Mononuclear cell (primary cell): ENCODE data around the gene STT3A. TPM values are rescaled to one million over a fixed set of nuclear protein-coding genes. Genes with fewer than 3 reads are reported as not detected.
"Not testable (repeated sequence)": the region's sequence is repeated elsewhere in the genome, so short reads cannot be mapped to it uniquely, and the experiment has no call there.

Experiments used
- H3K27me3 ChIP-seq: 2 replicates; pipeline ENCODE4 v1.6.0; 2011; ENCODE audit warnings: low read length, control low read depth; ENCODE audit not compliant: insufficient read depth
- H3K4me1 ChIP-seq: 2 replicates; pipeline ENCODE4 v1.5.1; 2011; ENCODE audit warnings: mild to moderate bottlenecking, low read length, control low read depth; ENCODE audit not compliant: insufficient read depth
- H3K4me3 ChIP-seq: 2 replicates; pipeline ENCODE4 v1.5.1; 2011; ENCODE audit warnings: mild to moderate bottlenecking, low read length, moderate library complexity
- H3K9me3 ChIP-seq: 2 replicates; pipeline ENCODE4 v1.5.1; 2011; ENCODE audit warnings: low read depth, mild to moderate bottlenecking, control low read depth, low read length
- total RNA-seq: library from RNA; depleted of rRNA; stranded (reverse); fragments of >200 nt; gene quantifications from one replicate; pipeline ENCODE4 v1.2.3, GENCODE V29; 2012

The STT3A gene
- total RNA-seq, 1 donor = 28.2 TPM

- H3K4me3 ChIP-seq = no peak overlapping the region
- no peaks in the 10 kb centered on the region for H3K27me3 ChIP-seq
- no peaks in the 10 kb centered on the region for H3K9me3 ChIP-seq
- H3K4me1 ChIP-seq = peaks cover 20% of the 10 kb centered on the region
Observed at GRCh38 chr11:125572916-125573315, 19.7 kb upstream of the STT3A start.

GRCh38 chr11:125577181-125577580 is 15.5 kb upstream of the STT3A start:
- not testable (repeated sequence) for H3K4me1 ChIP-seq, H3K9me3 ChIP-seq, H3K27me3 ChIP-seq, H3K4me3 ChIP-seq

GRCh38 chr11:125578783-125579182 is 13.9 kb upstream of the STT3A start:
- H3K27me3 ChIP-seq = no peaks in the 10 kb centered on the region
- H3K4me3 ChIP-seq = no peak overlapping the region
- H3K9me3 ChIP-seq = no peaks in the 10 kb centered on the region
- H3K4me1 ChIP-seq = no peaks in the 10 kb centered on the region

GRCh38 chr11:125579811-125580210 is 12.8 kb upstream of the STT3A start:
- Histone ChIP-seq H3K4me1 (no peaks in the 10 kb centered on the region), H3K9me3 (no peaks in the 10 kb centered on the region), H3K27me3 (no peaks in the 10 kb centered on the region), H3K4me3 (no peak overlapping the region)

GRCh38 chr11:125583496-125583895 is 9.2 kb upstream of the STT3A start:
- no peaks in the 10 kb centered on the region for H3K27me3 ChIP-seq
- no peak overlapping the region for H3K4me3 ChIP-seq
- H3K4me1 ChIP-seq = no peaks in the 10 kb centered on the region
- H3K9me3 ChIP-seq = no peaks in the 10 kb centered on the region

GRCh38 chr11:125585487-125585886 is 7.2 kb upstream of the STT3A start:
- Histone ChIP-seq H3K4me3 (no peak overlapping the region), H3K4me1 (no peaks in the 10 kb centered on the region), H3K27me3 (no peaks in the 10 kb centered on the region), H3K9me3 (no peaks in the 10 kb centered on the region)

GRCh38 chr11:125586623-125587022 is 6.0 kb upstream of the STT3A start:
- peaks cover 8% of the 10 kb centered on the region for H3K4me1 ChIP-seq
- no peaks in the 10 kb centered on the region for H3K9me3 ChIP-seq
- H3K27me3 ChIP-seq = no peaks in the 10 kb centered on the region
- no peak overlapping the region for H3K4me3 ChIP-seq

- H3K9me3 ChIP-seq = no peaks in the 10 kb centered on the region
Observed at GRCh38 chr11:125587480-125587879, 5.2 kb upstream of the STT3A start.

GRCh38 chr11:125588505-125588904 is 4.1 kb upstream of the STT3A start:
- Histone ChIP-seq H3K4me1 (peaks cover 15% of the 10 kb centered on the region), H3K27me3 (no peaks in the 10 kb centered on the region), H3K9me3 (no peaks in the 10 kb centered on the region), H3K4me3 (no peak overlapping the region)

More at GRCh38 chr11:125587480-125587879, 5.2 kb upstream of the STT3A start:
- Histone ChIP-seq H3K4me1 (peaks cover 10% of the 10 kb centered on the region), H3K4me3 (no peak overlapping the region), H3K27me3 (no peaks in the 10 kb centered on the region)

- H3K4me3 ChIP-seq = peak overlapping the region; percentile 87
Observed at GRCh38 chr11:125591649-125592304, 875 bp upstream of the STT3A start.

GRCh38 chr11:125593114-125593820 is 615 bp downstream of the STT3A start:
- H3K27me3 ChIP-seq = no peaks in the 10 kb centered on the region
- H3K9me3 ChIP-seq = no peaks in the 10 kb centered on the region
- peak overlapping the region; percentile 87 for H3K4me3 ChIP-seq
- H3K4me1 ChIP-seq = peaks cover 34% of the 10 kb centered on the region

More at GRCh38 chr11:125591649-125592304, 875 bp upstream of the STT3A start:
- Histone ChIP-seq H3K9me3 (no peaks in the 10 kb centered on the region), H3K27me3 (no peaks in the 10 kb centered on the region), H3K4me1 (peaks cover 34% of the 10 kb centered on the region)

- Histone ChIP-seq H3K4me3 (no peak overlapping the region), H3K4me1 (peaks cover 34% of the 10 kb centered on the region), H3K27me3 (no peaks in the 10 kb centered on the region), H3K9me3 (no peaks in the 10 kb centered on the region)
Observed at GRCh38 chr11:125594958-125595357, 2.3 kb downstream of the STT3A start.

- H3K4me3 ChIP-seq = no peak overlapping the region
- H3K9me3 ChIP-seq = no peaks in the 10 kb centered on the region
- H3K4me1 ChIP-seq = peaks cover under 1% of the 10 kb centered on the region
- H3K27me3 ChIP-seq = no peaks in the 10 kb centered on the region
Observed at GRCh38 chr11:125600663-125601062, 8.0 kb downstream of the STT3A start.

GRCh38 chr11:125603207-125603606 is 10.6 kb downstream of the STT3A start:
- Histone ChIP-seq H3K4me3 (no peak overlapping the region), H3K27me3 (no peaks in the 10 kb centered on the region), H3K9me3 (no peaks in the 10 kb centered on the region)

GRCh38 chr11:125605417-125605816 is 12.8 kb downstream of the STT3A start:
- Histone ChIP-seq H3K9me3 (no peaks in the 10 kb centered on the region), H3K27me3 (no peaks in the 10 kb centered on the region), H3K4me3 (no peak overlapping the region), H3K4me1 (no peaks in the 10 kb centered on the region)

More at GRCh38 chr11:125603207-125603606, 10.6 kb downstream of the STT3A start:
- H3K4me1 ChIP-seq = no peaks in the 10 kb centered on the region

GRCh38 chr11:125609545-125609944 is 16.9 kb downstream of the STT3A start:
- Histone ChIP-seq H3K27me3 (no peaks in the 10 kb centered on the region), H3K4me3 (no peak overlapping the region), H3K9me3 (no peaks in the 10 kb centered on the region), H3K4me1 (no peaks in the 10 kb centered on the region)
